Fibroblast of skin of back (primary cell): ENCODE measurements around the gene KRTAP10-12. TPM values are rescaled to one million over a fixed set of nuclear protein-coding genes. Genes with fewer than 3 reads are reported as not detected.
"Not testable (repeated sequence)": the region's sequence is repeated elsewhere in the genome, so short reads cannot be mapped to it uniquely, and the experiment has no call there.

ENCODE experiments used
- DNase-seq: peaks from one replicate; pipeline ENCODE4 v3.0.0-alpha.2; 2013
- polyA plus RNA-seq, 2 experiments: library from polyadenylated mRNA; unstranded; fragments of 120-200 nt; gene quantifications; one replicate each; pipeline ENCODE4 v1.2.1, GENCODE V29; 2013; ENCODE audit not compliant: insufficient read length in 2 of 2

KRTAP10-12 gene
- not detected for polyA plus RNA-seq (2013, experiment 1 of 2; ENCODE audit: insufficient read length)
- polyA plus RNA-seq (2013, experiment 2 of 2; ENCODE audit: insufficient read length): not detected

GRCh38 chr21:44697172-44697810 is at the start of gene KRTAP10-12:
KRTAP10-12 (plus strand) TSS chr21:44697172; CDS start chr21:44697202, 30 bp downstream.
- not testable (repeated sequence) for DNase-seq

- DNase-seq: no peak
Measured at GRCh38 chr21:44647222-44647552, 49.8 kb upstream of the KRTAP10-12 start.

GRCh38 chr21:44648557-44649311 is 48.2 kb upstream of the KRTAP10-12 start:
- no peak for DNase-seq

GRCh38 chr21:44649521-44650100 is 47.4 kb upstream of the KRTAP10-12 start:
- DNase-seq: no peak

- DNase-seq: no peak
Measured at GRCh38 chr21:44650265-44650972, 46.6 kb upstream of the KRTAP10-12 start.

- DNase-seq: no peak
Measured at GRCh38 chr21:44650973-44651675, 45.8 kb upstream of the KRTAP10-12 start.

- no peak for DNase-seq
Measured at GRCh38 chr21:44653123-44653522, 43.8 kb upstream of the KRTAP10-12 start.

- DNase-seq: no peak
Measured at GRCh38 chr21:44653656-44654575, 43.1 kb upstream of the KRTAP10-12 start.

GRCh38 chr21:44654576-44655175 is 42.3 kb upstream of the KRTAP10-12 start, which contains the start of gene KRTAP12-4:
KRTAP12-4 (minus strand) TSS chr21:44654659; CDS start chr21:44654614, 45 bp downstream.
- no peak for DNase-seq

GRCh38 chr21:44656868-44657267 is 40.1 kb upstream of the KRTAP10-12 start:
- no peak for DNase-seq

- DNase-seq: no peak
Measured at GRCh38 chr21:44657635-44658540, 39.1 kb upstream of the KRTAP10-12 start, which contains the start of gene KRTAP12-3. KRTAP12-3 (plus strand) TSS chr21:44657932; CDS start chr21:44657980, 48 bp downstream.

- DNase-seq: no peak
Measured at GRCh38 chr21:44658541-44658910, 38.4 kb upstream of the KRTAP10-12 start.

- no peak for DNase-seq
Measured at GRCh38 chr21:44658913-44659595, 37.9 kb upstream of the KRTAP10-12 start.

GRCh38 chr21:44661567-44661966 is 35.4 kb upstream of the KRTAP10-12 start:
- DNase-seq: not testable (repeated sequence)

- no peak for DNase-seq
Measured at GRCh38 chr21:44664691-44665090, 32.3 kb upstream of the KRTAP10-12 start.

- no peak for DNase-seq
Measured at GRCh38 chr21:44666401-44667320, 30.3 kb upstream of the KRTAP10-12 start, which contains the start of gene KRTAP12-2. KRTAP12-2 (minus strand) TSS chr21:44666927; CDS start chr21:44666886, 41 bp downstream.

- no peak for DNase-seq
Measured at GRCh38 chr21:44667612-44668011, 29.4 kb upstream of the KRTAP10-12 start.
